NCI-H1694 (cell line): ENCODE data around the gene CABLES1.
"Not testable (repeated sequence)": the region's sequence is repeated elsewhere in the genome, so short reads cannot be mapped to it uniquely, and the experiment has no call there.

ENCODE experiments used
- DNase-seq: peaks from one replicate; lab custom pipeline; 2025; lab: John Stamatoyannopoulos, UW

The CABLES1 gene

DNA sequence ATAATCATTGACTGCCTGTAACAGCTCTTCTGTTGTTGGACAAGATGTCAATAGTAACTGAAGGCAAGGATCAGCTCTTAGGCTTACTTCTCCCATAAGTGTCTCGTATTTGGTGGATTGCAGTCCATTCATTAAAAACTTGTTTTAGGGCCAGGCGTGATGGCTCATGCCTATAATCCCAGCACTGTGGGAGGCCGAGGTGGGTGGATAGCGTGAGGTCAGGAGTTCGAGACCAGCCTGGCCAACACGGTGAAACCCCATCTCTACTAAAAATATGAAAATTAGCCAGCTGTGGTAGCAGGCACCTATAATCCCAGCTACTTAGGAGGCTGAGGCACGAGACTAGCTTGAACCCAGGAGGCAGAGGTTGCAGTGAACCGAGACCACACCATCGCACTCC is 26.1 kb upstream of the CABLES1 start:
- DNase-seq: not testable (repeated sequence)

DNA sequence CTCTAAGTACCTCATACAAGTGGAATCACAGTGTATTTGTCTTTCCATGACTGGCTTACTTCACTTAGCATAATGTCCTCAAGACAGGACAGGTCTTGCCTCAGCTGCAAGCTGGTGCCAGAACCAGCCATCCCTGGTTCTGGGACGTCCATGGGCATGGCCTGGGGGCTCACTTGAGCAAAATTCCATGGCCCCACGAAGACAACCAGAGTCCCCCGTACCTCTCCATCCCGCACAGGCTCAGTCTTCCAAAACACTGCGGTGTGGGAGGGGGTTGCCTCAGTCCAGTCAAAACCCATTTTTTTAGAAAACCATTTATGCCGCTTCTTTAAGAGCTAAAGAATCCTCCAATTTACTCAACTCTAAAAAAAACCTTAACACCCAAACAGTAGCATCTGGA is 21.7 kb upstream of the CABLES1 start:
- DNase-seq: no peak

DNA sequence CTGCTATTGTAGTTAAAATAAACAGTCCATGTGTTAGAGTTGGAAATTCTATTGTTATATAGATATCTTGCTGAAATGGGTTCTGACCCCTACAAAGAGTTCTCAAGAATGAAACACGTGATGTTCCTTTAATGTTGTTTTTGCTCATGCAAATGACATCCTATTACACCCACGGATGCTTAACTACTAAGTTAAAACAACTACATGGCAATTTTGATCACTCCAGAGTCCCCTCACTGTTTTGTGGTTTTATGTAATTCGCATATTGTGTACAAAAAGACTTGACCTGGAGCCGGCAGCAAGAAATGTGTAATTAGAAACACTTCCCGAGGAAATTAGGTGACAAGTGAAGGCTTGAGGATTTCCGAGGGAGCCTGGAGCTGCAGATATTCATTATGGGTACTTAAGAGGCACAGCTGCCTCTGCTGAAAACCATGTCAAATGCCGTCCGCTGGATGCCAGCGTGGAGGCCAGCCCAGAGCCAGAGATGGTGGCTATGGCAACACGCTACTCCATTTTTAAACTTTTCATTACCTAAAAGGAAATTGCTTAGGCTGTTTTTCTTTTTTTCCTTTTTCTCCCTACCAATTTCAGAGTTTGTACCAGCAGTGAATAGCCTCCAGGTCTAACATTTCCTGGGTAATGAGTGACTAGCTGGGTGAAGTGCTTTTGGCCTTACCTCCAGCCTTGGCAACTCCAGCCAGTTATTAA is 21.0 kb upstream of the CABLES1 start:
- DNase-seq: no peak

DNA sequence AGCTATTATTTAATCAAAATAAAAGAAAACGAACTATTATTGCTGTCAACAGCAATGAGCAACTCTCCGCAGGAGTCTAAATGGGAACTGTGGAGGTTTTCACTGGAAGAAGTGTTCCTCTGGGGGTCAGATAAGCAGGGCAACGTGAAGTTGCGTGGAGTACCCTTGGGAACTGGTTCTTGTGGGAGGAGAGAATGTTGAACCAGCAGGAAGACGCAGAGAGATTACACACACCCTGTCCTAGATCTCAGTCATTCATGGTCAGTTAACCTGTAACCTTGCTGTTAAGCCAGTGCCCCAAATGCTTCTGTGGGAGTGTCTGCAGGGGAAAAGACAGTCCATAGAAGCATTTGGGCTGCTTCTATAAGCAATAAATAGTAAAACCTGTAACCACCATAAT is 20.4 kb upstream of the CABLES1 start:
- DNase-seq: no peak

DNA sequence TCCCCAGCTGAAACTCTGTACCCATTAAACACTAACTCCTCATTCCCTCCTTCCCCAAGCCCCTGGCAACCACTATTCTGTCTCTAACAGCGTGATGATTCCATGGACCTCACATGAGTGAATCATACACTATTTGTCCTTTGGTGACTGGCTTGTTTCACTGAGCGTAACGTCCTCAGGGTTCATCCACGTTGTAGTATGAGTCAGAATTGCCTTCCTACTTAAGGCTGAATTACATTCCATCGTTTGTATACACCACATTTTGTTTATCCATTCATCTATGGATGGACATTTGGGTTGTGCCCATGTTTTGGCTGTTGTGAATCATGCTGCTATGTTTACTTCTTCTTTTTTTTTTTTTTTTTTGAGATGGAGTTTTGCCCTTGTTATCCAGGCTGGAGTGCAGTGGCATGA is 19.6 kb upstream of the CABLES1 start:
- no peak for DNase-seq

DNA sequence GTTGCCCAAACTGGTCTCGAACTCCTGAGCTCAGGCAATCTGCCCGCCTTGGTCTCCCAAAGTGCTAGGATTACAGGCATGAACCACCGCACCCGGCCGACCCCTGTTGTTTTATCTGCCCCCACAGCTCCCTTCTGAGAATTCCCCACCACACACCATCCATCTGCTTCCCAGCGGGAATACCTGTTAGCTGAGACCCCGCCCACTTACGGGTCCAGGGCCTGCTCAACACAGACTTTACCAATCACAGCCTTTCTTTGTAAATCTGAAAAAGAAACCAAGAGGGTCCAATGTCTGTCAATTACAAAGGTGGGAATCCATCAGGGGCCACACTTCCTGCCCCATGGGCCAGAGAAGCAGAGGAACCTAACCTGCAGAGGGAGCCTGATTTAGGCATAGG is 14.2 kb upstream of the CABLES1 start:
- no peak for DNase-seq

DNA sequence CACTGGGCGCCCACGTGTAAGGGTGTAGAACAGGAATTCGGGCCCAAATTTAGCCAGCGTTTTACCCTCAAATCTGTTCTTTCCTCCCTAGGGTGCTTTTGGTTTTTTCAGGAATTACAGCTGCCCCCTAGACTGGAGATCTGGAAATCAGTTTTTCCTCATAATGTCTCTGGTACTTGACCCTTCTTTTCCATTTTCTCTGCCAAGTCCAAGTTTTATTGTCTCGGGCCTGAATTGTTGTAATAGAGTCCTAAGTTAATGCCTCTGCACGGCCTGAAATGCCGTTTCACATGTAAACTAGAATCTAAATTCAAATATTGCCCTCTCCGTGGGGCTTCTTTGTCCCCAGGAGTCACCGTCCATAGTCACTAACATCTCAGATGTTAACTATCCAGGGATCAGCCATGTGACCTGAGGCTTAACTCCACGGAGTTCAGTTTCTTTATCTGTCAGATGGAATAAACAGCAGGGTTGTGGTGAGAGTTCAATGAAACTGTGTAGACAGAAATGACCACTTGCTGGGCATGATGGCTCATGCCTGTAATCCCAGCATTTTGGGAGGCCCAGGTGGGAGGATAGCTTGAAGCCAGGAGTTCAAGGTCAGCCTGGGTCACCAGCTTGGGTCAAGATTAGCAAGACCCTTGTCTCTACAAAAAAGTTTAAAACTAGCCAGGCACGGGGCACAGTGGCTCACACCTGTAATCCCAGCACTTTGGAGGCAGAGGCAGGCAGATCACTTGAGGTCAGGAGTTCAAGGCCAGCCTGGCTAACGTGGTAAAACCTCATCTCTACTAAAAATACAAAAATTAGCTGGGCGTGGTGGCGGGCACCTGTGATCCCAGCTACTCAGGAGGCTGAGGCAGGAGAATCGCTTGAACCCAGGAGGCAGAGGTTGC is 12.7 kb upstream of the CABLES1 start:
- DNase-seq: no peak

DNA sequence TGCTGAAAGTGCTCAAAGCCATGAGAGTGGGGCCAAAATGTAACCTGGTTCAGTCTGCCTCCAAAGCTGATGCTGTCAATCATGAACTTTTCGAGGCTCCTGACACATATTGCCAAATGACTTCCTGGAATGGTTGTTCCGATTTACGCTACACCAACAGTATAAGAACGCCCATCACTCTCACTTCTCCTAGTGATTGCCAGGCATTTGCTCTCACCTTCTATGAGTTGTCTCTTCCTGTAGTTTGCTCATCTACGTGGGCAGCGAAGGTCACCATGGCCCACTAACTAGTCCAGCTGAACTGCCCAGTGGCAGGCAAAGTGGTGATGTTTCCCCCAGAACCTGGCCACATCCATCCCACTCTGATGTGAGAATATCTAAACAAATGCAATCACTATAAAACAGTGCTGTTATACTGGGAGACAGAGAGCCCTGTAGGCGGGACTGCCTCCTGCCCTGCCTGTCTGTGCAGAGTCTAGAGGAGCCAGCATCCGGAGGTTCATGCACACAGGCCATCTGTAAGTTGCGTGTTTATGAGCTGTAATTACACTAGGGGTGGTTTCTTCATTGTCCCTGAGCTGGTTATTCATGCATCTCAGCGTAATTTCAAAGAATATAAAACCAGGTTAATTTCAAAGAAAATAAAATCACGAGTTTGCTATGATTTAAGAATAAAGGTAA is 8.8 kb upstream of the CABLES1 start:
- DNase-seq: peak; percentile 50

DNA sequence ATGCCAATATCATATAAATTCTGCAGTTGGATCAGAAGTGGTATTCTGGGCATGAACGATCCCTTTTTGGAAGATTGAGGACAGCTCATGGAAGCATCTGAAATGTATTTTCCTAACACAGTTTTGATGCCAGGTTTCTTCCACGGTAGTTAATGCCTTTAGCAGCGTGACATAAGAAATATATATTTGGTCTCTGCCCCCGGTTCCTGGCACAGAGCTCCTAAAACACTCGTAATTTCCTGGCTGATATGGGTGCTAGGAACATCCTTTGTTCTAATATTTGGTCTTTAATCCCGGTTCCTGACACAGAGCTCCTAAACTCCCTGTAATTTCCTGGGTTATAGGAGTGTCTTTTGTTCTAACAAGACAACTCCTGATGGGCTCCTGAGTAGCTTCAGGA is 8.2 kb upstream of the CABLES1 start:
- no peak for DNase-seq

DNA sequence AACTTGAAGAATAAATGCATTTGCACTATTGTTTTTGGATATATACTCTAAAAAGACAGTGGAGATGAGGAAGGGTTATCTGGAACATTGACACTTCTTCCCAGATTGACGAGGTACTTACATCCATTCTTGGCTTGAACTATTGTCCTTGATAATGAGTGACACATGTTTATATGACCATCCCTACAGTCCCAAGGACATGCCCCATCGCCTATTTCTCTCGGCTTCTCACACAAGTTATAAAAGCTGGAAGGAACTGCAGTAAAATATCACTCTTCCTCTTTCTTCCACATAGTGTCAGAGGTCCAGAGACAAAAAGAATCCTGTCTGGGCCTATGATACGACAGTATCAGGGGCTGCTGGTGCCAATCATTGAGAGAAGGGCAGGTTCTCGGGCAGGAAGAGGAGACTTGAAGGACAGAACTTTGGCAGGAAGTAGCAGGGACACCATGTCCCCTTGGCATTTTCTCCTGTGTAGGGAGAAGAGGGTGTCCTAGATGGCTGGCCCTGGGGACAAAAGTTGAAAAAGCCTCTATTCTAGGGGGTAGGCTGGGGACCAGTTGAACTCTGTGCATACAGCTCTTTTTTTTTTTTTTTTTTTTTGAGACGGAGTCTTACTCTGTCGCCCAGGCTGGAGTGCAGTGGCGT is 5.8 kb upstream of the CABLES1 start:
- no peak for DNase-seq

DNA sequence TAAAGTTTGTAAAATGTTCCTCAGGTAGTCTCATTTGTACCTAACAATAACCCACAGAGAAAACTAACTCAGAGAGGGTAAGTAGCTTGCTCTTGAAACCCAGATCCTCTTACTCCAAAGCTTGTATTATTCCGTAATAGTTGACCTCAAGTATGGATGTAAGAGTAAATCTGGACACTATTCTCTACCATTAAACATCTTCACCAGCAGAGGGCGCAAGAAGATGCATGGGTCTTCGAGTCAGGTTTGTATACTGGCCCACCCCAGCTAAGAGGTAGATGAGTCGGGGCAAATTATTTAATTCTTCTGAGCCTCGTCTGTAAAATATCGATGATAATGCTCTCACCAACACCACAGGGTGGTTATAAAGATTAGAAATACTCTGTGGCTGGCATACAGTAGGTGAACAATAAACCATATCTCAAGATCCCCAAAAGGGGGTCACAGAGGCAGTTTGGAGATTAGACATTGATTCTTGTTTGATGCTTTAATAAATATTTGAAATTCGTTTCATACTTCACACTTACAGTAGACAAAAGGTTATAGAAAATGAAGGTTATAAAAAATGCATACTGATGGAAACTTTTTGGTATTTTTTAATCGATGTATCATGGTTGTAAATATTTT is 3.5 kb upstream of the CABLES1 start:
- DNase-seq: peak; percentile 33

DNA sequence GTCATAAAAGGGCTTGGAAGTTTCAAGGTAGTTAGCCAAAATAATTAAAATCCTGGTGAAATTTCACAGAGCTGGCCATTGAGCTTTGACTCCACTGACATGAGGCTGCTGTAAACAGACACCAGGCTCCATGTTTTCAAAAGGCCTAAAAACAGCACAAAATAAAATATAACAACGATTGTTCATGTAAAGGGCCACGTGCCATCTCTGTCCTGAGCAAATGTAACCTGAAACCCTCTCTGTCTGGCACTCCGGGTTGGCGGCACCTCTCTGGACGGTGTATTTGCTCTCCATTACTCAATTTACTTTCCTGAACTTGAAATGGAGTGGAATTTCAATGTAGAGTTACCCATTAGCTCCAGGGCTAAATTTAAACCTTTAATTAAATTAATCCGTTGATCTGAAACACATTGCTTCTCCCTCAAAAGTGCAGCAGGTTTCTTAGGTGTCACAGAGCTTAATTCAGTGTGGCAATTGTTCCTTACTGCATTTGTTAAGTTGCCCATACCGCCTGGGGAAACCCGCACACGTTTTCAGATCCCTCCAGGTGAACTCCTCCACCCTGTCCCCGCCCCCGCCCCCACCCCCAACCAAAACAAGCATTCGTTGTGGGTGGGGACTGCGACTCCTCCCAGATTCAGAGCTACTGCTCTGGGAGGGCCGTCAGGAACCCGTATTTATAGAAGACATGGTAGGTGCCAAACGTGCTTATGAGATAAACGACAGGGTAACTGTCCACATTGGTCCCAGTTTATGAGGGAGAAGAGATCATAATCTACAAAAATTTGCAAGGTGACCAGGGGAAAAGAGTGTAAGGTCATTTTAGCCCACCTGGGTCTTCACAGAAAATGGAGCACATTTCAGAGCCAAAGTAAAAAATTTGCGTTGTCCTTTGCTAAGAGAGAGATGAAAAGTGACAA is 1.2 kb upstream of the CABLES1 start:
- peak; percentile 34 for DNase-seq

DNA sequence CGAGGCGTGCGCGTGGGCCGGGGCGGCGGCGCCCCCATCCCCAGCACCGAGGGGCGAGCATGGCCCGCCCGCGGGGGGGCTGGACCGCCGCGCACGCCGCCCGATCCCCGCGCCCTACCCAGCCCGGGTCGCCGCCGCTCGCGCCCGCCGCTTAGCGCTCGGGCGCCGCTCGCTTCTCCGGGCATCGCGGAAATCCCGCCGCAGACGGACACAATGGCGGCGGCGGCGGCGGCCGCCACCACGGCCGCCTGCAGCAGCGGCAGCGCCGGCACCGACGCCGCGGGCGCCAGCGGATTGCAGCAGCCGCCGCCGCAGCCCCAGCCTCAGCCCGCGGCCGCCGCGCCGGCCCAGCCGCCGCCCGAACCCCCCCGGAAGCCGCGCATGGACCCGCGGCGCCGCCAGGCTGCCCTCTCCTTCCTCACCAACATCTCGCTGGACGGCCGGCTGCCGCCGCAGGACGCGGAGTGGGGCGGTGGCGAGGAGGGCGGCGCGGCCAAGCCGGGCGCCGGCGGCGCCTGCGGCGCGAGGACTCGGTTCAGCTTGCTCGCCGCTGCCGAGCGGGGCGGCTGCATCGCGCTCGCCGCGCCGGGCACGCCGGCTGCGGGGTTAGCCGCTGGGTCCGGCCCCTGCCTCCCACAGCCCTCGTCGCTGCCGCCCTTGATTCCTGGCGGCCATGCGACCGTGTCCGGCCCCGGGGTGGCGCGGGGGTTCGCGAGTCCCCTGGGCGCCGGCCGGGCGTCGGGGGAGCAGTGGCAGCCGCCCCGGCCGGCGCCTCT is 453 bp downstream of the CABLES1 start:
- DNase-seq: no peak

DNA sequence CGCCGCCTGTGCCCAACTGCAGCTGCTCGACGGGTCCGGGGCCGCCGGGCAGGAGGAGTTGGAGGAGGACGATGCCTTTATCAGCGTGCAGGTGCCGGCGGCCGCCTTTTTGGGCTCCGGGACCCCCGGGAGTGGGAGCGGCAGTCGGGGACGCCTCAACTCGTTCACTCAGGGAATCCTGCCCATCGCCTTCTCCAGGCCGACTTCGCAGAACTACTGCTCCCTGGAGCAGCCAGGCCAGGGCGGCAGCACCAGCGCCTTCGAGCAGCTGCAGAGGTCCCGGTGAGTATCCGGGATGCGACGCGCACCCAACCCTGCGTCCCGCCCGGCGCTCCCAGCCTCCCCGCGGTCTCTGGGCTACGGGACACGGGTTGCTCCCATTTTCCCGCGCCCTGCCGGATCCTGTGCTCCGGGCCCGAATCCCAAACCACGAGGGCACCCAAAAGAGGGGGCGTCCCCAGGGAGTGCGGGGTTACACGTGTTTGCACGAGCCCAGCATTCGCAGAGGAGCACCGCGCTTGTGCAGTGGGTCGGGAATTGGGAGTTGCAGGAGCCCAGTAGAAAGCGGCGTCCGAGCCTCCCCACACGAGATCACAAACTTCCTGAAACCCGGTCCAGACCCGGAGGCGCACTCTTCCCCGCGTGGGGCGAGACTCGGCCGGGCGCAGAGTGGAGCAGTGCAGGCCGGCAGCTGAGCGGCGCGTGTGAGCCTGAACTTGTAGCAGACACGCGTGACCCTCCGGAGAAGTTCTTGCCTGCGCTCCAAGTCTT is 1.2 kb downstream of the CABLES1 start:
- DNase-seq: no peak

DNA sequence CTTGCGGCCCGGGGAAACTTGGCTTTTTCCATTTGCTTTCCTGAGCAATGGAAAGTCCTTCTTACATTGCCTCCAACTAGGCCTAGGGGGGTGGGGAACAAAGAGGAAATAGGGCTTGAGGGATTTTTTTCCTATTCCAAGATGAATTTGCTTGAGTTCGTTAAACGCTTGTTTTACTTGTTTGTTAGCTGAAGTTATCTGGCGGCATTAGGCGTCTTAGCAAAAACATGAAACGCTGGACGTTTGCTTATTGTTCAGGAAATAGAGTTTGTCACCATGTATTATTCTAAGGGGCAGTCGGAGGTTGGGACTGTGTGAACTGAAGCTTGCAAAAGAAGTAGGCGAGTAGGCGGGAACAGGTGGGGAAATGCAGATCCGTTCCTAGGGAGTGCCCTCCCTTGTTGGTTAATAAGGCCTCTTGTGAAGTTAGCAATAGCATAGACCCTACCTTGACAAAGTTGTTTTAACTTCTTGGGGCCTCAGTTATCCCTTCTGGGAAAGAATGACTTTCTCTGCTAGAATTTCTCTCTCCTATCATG is 1.9 kb downstream of the CABLES1 start:
- no peak for DNase-seq

DNA sequence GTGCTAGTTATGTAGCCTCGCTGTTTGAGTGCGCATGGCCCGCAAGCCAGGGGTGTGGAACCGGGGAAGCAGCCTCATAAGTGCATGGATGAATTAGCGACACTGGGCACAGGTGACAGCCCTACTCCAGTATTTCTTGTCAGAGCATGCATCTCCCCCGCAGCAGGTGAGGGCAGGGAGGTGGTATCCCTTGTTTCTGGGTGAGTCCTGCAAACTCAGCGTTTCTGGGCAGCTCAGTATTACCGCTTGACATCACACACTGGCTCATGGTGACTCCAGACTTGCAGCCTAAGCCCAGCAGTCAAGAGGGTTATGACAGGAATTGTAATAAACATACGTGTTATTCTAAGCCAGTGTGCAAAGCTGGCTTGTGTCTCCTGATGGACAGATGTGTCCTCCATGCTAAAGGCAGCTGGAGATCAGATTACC is 2.5 kb downstream of the CABLES1 start:
- DNase-seq: no peak

DNA sequence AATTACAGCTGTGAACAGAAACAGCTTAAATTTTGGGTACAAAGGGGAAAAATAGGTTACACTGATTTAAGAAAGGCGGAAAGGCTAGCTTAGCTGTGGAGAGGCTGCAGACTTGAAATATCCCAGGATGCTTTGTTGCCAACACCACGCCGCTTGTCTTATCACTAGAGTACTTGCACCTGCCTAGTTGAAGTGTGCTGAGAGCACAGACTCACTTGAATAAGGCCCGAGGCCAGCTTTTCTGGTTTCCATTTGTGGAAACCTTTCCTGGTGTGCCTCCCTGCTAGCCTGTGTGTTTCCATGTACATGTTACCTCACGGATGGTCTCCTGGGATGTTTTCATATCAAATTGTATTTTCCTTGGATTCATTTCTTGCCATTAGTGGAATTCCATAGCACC is 3.2 kb downstream of the CABLES1 start:
- DNase-seq: no peak

DNA sequence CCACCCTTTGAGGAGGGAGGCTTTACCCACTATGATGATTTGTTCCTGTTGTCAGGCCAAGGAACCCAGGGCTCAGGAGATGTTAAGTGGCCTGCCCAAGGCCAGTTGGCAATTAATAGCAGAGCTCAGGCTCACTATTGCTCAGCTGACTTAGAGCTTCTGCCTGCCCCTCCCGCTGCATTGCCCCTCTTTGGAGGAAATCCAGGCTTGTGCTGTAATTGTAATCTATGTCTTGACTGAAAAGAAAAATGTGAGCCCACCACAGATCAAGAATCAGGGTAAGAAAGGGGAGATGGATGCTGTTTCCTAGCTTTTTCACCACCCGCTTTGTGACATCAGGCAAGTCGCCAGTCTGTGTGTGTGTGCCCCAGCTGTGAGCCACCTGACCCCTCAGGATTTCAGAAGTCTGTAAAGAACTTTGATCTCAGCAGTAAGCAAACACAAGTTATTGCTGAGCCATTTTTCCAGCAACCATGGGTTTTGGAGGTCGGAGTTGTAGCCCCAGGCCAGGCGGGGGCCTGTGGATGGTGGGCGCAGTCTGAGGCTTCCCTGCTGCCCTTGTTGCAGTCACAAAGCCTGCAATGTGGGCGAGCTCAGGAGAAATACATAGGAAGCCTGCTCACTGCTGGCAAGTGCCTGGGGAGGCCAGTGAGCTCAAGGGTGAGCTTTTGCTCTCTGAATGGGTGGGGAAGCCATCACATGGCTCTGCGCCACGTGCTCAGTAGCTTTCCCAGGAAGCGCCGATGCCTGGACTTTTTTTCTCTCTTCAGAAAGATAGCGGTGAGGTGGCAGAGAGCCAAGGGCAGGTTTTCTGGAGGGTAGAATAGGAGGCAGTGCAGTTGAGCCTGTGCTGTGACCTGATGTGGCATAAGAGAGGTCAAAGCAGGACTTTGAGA is 6.1 kb downstream of the CABLES1 start:
- no peak for DNase-seq
